ENCODE data around the gene DUOX2.
"Not testable (repeated sequence)": the region's sequence is repeated elsewhere in the genome, so short reads cannot be mapped to it uniquely, and the experiment has no call there.

The DUOX2 gene

DNA sequence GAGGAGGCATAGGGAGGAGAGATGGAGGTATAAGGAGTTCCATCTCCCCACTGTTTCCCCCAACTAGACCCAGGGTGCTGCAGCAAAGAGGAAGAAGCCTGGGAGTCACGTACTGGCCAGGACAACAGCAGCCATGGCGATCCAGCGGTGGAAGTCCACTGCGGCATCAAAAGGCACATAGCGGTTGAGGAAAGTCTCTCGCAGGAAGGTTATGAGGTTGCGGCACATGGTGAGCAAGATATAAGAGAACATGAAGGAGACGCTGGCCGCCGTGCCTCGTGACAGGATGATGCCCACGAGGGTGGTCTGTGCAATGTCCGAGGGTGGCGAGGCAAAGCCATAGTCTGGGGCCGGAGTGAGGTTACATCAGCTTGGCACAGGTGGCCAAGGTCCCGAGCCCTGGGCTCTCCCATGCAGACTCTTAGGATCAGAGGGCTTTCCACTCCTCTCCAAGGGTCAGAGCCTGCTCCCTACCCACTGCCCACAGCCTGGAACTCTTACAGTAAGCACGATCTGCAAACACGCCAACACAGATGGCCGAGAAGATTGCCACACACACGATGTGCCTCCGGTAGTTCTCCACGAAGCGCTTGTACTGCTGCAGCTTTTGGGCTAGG lies 14.3 kb downstream of the DUOX2 start:
- no peak for DNase-seq

DNA sequence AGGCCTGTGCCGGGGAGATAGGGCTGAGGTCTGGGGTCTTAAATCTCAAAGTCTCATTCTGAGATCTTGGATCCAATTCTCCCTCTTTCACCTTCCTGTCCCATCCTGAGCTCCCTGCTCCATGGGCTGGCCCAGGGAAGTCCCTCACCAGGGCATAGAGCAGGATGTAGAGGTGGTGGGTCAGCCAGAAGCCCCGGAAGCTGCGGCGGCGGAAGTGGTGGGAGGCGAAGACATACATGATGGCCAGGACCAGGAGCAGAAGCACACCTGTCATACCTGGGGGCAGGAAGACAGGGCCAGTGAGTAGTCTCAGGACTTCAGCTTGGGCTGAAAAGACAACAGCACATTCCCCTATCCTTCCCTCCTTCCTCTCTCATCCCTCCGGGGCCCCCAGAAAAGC lies 16.5 kb downstream of the DUOX2 start:
- DNase-seq: no peak

DNA sequence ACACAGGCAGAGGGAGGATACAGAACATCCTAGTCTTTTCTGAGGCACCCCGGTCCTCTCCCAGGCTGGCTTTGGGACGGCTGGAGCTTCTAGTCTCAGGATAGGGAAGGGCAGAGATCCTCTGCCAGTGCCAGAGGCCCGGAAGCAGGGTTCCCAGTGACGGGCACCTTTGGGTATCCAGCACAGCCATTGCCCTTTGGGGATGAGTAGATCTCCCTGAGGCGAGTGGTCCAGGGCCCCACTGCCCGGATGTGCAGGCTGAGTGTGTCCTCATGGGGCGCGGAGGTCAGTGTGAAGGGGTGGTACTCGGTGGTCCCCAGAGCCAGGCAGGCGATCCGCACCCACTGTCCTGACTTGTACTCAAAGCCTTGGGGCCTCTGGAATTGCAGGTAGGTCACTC lies 18.3 kb downstream of the DUOX2 start:
- DNase-seq: no peak

- DNase-seq: no peak
These were observed 19.6 kb downstream of the DUOX2 start for GRCh38 chr15:45094358-45094730.

GRCh38 chr15:45093622-45094357 lies 20.2 kb downstream of the DUOX2 start:
- no peak for DNase-seq

DNA sequence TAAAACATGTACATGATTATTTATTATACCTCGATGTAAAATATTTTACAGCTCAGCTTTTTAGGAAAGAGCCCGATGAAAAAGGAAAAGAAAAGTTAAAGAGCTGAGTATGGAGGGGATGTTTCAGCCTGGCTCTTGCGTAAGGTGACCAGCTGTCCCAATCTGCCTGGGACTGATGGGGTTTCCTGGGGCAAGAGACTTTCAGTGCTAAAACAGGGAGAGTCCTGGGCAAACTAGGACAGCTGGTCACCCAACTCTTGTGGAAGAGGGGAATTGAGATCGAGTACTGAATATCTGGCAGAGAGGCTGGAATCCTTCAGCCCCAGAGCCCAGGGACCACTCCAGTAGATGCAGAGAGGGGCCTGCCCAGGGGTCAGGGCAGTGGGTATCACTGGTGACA lies 21.0 kb downstream of the DUOX2 start:
- no peak for DNase-seq

DNA sequence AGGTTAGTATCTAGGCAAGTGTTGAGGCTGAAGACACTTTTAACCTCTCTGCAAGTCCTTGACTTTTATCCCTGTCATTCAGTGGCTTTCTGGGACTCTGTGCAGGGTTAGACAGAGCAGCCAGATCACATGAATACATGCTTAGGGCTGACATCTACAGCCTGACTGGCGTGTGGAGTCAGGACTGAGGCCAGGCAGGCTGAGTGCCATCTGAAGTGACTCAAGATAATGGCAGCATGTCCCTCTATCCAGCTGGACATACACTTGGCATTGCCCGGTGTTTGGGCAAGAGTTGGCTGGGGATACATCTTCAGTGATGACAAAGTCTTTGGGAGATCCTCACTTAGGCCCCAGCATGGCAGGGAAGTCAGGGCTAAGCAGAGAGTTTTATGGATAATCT lies 22.4 kb downstream of the DUOX2 start:
- DNase-seq: no peak

GRCh38 chr15:45091161-45091560 lies 22.8 kb downstream of the DUOX2 start:
- no peak for DNase-seq

GRCh38 chr15:45089712-45090373 lies 24.1 kb downstream of the DUOX2 start:
- no peak for DNase-seq

DNA sequence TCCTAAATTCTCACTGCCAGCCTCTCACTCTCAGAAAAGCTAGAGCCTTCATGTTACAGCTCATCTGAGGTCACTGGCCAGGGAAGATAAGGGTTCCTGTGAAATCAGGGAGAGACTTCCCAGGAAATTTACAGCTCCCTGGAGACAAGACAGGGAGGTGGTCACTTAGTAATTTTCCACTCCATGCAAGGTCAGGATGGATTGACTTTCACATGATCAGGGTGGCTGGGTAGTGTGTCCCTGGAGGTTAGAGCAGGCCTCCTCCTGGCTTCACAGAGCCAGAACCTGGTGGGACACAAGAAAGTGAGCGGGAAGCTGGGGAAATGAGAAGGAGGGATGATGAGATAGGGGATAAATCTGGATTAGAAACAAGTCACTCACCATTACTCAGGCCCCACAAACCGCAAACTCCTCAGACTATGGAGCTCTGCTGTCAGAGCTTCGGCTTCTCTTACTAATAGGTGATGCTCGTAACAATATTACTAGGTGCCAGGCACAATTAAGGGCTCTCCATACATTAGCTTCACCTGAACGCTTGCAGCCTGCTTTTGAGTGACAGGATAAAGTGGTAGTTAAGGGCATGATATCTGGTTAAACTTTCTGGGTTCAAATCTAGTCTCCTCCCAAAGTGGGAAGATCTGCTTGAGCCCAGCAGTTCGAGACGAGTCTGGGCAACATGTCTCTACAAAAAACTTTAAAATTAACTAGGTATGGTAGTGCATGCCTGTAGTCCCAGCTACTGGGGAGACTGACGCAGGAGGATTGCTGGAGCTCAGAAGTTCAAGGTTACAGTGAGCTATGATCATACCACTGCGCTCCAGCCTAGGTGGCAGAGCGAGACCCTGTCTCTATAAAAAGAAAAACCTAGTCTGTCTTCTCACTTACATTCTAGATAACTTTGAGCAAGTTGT lies 24.9 kb downstream of the DUOX2 start:
- no peak for DNase-seq

DNA sequence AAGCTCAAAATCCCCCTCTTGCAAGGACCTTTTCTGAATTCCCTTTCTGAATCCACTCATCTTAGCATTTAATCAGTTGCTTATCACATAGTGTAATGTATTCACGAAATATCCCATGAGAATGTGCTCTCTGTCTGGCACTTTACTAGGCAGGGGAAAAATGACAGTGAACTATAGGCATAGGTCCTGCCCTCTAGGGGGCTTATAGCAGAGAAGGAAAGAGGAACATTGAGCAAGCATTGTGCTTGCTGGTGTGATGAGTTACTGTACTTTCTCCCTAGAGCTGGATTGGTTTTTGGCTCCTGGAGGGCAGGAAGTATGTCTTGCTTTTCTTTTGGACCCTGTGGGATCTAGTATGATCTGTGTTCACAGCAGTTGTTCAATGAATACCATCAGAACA lies 26.5 kb downstream of the DUOX2 start:
- DNase-seq: no peak

- no peak for DNase-seq
These were observed 29.8 kb downstream of the DUOX2 start for GRCh38 chr15:45084163-45084562.

- no peak for DNase-seq
These were observed 30.7 kb downstream of the DUOX2 start for GRCh38 chr15:45083223-45083622.

GRCh38 chr15:45082412-45082811 lies 31.6 kb downstream of the DUOX2 start:
- not testable (repeated sequence) for DNase-seq

DNA sequence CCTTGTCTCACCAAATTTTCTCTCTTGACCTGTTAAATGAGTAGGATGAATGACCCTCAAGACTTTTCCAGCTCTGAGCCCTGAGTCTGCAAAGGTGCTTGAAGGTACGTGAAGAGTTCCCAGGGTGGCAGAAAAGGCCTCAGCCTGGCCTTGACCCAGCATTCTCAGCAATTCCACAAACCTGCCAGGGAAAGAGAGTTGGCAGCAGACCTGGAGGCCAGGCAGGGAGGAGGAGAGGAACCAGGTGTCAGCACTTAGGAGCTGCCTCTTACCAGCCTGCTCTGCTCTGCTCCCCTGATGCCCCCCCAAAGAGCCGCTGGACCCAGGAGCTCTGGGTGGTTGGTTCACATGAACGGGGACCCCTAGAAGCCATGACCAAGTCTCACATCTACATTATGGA lies 33.4 kb downstream of the DUOX2 start:
- DNase-seq: not testable (repeated sequence)

DNA sequence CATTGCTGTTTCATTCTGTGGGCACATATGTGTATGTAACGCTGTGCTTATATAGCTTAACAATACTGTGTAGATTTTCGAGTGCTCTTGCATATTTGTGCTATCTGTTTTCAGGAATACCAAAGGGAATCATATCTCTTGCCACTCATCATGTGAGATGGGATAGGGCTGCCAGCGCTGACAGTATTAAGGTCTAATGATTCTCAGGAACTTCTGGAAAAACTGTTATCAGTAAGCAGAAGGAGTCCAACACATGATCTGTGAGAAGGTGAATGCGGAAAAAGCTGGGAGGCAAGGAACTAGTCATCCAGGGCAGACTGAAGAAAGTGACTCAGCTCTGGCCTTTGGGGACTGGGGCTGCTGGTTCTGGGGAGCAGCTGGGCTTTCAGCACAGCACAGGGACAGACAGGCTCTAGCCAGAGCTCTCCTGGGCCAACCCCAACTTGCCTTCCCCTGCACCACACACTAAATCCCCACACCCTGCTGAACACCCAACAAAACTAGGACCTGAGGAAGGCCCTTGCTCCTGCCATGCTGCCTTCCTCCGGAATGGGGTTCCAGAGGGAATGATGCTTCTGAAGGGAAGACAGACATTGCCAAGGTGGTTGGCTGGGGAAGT lies 34.2 kb downstream of the DUOX2 start:
- not testable (repeated sequence) for DNase-seq

GRCh38 chr15:45079201-45079600 lies 34.8 kb downstream of the DUOX2 start:
- DNase-seq: not testable (repeated sequence)

- not testable (repeated sequence) for DNase-seq
These were observed 36.6 kb downstream of the DUOX2 start for GRCh38 chr15:45077391-45077790.

DNA sequence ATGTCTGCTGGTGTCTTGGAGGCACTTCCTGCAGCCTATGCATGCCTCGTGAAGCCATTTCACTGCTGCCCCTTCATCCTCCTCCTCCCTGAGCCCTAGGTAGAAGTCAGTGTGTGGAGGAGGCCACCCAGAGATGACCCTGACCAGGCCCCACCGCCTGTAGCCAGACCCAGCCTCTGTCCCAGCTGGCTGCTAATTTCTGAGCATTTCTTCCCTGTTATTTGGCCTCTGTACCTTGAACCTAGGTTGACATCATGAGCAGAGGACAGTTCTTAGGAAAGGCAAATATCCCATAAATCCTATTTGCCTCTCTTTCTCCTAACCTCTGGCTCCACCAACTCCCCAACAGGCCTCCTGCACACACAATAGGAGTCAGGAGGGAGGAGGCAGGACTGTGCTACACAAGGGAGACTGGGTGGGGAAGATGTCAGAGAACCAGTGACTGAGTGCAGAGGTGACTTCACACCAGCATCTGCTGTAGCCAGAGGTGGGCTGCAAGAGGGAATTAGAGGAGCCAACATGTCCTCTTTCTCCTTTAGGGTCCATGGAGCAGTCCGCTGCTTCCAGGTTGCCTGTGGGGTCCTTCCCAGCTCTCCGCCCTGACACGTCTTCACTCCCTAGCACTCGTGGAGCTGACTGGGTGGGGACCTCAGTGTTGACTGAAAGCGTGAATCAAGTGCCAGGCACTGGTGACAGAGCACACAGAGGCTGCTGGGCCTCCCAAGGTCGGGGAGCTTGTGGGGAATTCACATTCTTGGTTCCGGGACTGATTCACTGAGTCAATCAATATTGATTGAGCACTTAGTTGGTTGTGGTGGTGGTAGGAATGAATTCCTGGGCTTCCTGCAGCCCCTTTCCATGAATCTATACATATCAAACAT lies 38.3 kb downstream of the DUOX2 start:
- DNase-seq: not testable (repeated sequence)

DNA sequence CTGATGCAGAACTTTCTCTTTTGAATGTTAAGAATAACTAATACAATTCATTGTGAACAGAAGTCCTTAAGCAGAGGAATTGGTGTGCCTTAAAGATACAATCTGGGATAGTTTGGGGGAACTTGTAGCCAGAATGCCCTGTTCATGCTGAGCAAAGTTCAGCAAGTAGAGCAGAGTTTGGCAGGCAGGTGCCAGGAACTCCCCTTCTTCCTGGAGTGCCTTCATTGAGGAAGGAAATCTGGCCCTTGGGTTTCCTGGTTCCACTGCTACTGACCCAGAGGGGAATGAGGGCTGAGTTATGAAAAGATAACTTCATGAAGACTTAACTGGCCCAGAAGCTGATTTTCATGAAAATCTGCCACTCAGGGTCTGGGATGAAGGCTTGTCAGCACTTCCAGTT lies 40.4 kb downstream of the DUOX2 start:
- not testable (repeated sequence) for DNase-seq

- not testable (repeated sequence) for DNase-seq
These were observed 44.0 kb downstream of the DUOX2 start for GRCh38 chr15:45069942-45070360.

DNA sequence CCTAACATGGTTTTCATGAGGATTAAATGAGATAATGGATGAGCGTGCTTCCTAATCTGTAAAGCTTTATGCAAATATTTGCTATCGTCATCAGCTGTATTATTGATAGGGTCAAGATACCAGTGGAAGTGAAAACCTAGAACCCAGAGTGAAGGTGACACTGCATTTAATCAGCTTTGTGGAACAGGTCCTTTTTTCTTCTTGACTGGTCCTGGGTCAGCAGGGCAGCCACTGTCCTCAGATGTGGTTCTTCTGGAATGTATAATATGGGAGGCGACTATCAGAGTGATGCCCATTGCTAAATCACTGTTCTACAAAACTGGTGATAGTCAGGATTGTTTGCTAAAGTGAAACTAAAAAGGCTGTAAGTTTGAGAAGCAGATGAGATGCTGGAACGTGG lies 49.6 kb downstream of the DUOX2 start:
- no peak for DNase-seq
